ENCODE measurements around the gene COQ8A. TPM values are rescaled to one million over a fixed set of nuclear protein-coding genes. Genes with fewer than 3 reads are reported as not detected.

COQ8A gene
- total RNA-seq, 1 donor from 2014 or later = 438 TPM

Other genes starting within 250 kb of the COQ8A start
- gene ITPKB, start 201.0 kb upstream of the COQ8A start, total RNA-seq = 19.5 TPM
- 22.8 TPM for gene PSEN2, start 69.7 kb upstream of the COQ8A start, total RNA-seq